Osteoblast (primary cell): Measurements from ENCODE around the gene TFPT. TPM values are rescaled to one million over a fixed set of nuclear protein-coding genes. Genes with fewer than 3 reads are reported as not detected.

Source experiments
- DNase-seq: peaks from one replicate; pipeline ENCODE4 v3.0.0; 2011; ENCODE audit warnings: low spot score, mixed read lengths; ENCODE audit not compliant: insufficient read length; ENCODE audit errors: missing footprints
- H2AFZ ChIP-seq: 2 replicates; pipeline ENCODE4 v1.6.0; 2011; ENCODE audit warnings: mild to moderate bottlenecking, low read length
- H3K27ac ChIP-seq: 2 replicates; pipeline ENCODE4 v1.5.1; 2011; ENCODE audit warnings: mild to moderate bottlenecking, low read depth, low read length, moderate library complexity
- H3K27me3 ChIP-seq: 2 replicates; pipeline ENCODE4 v1.6.0; 2012; ENCODE audit warnings: mild to moderate bottlenecking, control low read depth, inconsistent platforms, low read length, moderate library complexity; ENCODE audit not compliant: insufficient read depth
- H3K36me3 ChIP-seq: 2 replicates; pipeline ENCODE4 v1.5.1; 2011; ENCODE audit warnings: mild to moderate bottlenecking, low read length, control low read depth, moderate library complexity; ENCODE audit not compliant: insufficient read depth
- H3K4me1 ChIP-seq: 2 replicates; pipeline ENCODE4 v1.5.1; 2011; ENCODE audit warnings: mild to moderate bottlenecking, low read length, control low read depth, moderate library complexity; ENCODE audit not compliant: insufficient read depth
- H3K4me2 ChIP-seq: 2 replicates; pipeline ENCODE4 v1.6.0; 2011; ENCODE audit warnings: mild to moderate bottlenecking, low read length; ENCODE audit not compliant: insufficient read depth
- H3K4me3 ChIP-seq: fragments of 200-600 bp; sonication (generic); 3 replicates; pipeline ENCODE4 v1.5.1; 2012; ENCODE audit warnings: mild to moderate bottlenecking, low read length, inconsistent platforms; ENCODE audit not compliant: insufficient read depth
- H3K79me2 ChIP-seq: 2 replicates; pipeline ENCODE4 v1.6.0; 2012; ENCODE audit warnings: mild to moderate bottlenecking, low read length, control low read depth, inconsistent platforms; ENCODE audit not compliant: insufficient read depth
- H3K9me3 ChIP-seq: 2 replicates; pipeline ENCODE4 v1.5.1; 2011; ENCODE audit warnings: low read depth, low read length, control low read depth
- H4K20me1 ChIP-seq: 2 replicates; pipeline ENCODE4 v1.6.0; 2012; ENCODE audit warnings: mild to moderate bottlenecking, low read length, control low read depth; ENCODE audit not compliant: insufficient read depth
- total RNA-seq: library from RNA; depleted of rRNA; stranded (reverse); fragments of >200 nt; gene quantifications from 2 replicates; pipeline ENCODE4 v1.2.3, GENCODE V29; 2012
- TF ChIP-seq, protein P1 (sequence below): IDR thresholded peaks from 2 replicates; pipeline ENCODE4 v1.5.1; 2011; ENCODE audit warnings: mild to moderate bottlenecking, low read depth, low read length, moderate library complexity; ENCODE audit errors: extremely low read depth

Gene TFPT
- total RNA-seq, 1 donor, result 17.4 TPM

DNA sequence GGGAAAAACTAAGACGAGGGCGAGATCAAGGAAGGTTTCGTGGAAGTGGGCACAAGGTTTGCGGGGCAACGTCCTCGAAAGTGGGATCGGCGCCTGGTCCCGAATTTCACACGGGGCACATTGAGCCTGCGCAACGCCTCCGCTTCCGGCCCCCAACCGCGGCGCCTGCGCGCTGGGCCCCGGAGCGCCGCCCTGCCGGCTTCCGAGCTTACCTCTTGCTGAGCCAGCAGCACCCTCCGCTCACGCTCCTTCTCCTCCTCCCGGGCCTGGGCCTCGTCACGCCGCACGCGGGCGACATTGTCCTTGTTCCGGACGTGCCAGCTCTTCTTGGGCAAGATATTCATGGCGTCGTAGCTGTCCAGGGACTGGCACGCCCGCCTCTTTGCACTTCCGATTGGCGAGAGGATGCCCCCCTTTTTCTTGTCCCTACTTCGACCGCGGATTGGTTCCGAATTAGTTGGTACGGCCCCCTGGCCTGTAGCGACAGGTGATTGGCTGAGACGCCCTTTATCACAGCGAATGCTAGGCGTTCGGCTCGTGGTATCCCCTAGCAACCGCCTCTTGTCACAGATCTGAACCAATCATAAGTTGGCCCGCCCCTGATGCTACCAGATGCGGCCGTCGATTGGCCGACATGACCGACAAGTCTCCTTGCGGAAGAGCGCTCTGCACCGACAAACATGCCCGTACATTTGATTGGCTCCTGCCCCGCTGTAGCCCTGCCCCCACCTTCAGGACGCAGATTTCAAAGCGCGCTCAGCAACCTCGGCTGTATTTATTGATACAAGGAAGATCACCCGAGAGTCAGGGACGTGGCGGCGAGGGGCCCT lies 44.1 kb upstream of the TFPT start, which contains the start of gene LENG1:
LENG1 (minus strand) TSS at position 370 of the 830 bp plus-strand sequence; CDS start at position 344, 26 bp downstream.
- peaks cover 6% of the 10 kb centered on the region for H4K20me1 ChIP-seq
- peaks cover 4% of the 10 kb centered on the region for H3K27me3 ChIP-seq
- H2AFZ ChIP-seq, result peak within 1 kb of the TSS; percentile 95
- H3K9me3 ChIP-seq, result no peaks in the 10 kb centered on the region
- peak within 1 kb of the TSS; percentile 99 for H3K4me2 ChIP-seq
- DNase-seq, result peak; percentile 100
- peaks cover 26% of the 10 kb centered on the region for H3K4me1 ChIP-seq
- peak within 1 kb of the TSS; percentile 98 for H3K27ac ChIP-seq
- peak within 1 kb of the TSS; percentile 98 for H3K4me3 ChIP-seq
- peaks cover 35% of the 10 kb centered on the region for H3K36me3 ChIP-seq
- TF ChIP-seq, protein P1, sequence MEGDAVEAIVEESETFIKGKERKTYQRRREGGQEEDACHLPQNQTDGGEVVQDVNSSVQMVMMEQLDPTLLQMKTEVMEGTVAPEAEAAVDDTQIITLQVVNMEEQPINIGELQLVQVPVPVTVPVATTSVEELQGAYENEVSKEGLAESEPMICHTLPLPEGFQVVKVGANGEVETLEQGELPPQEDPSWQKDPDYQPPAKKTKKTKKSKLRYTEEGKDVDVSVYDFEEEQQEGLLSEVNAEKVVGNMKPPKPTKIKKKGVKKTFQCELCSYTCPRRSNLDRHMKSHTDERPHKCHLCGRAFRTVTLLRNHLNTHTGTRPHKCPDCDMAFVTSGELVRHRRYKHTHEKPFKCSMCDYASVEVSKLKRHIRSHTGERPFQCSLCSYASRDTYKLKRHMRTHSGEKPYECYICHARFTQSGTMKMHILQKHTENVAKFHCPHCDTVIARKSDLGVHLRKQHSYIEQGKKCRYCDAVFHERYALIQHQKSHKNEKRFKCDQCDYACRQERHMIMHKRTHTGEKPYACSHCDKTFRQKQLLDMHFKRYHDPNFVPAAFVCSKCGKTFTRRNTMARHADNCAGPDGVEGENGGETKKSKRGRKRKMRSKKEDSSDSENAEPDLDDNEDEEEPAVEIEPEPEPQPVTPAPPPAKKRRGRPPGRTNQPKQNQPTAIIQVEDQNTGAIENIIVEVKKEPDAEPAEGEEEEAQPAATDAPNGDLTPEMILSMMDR, result peak; percentile 8
- H3K79me2 ChIP-seq, result peaks cover 13% of the 10 kb centered on the region

GRCh38 chr19:54158812-54159351 lies 43.4 kb upstream of the TFPT start:
- Histone ChIP-seq H3K4me3 (peak overlapping the region; percentile 98), H4K20me1 (peaks cover 12% of the 10 kb centered on the region), H3K4me2 (peak overlapping the region; percentile 99), H3K9me3 (no peaks in the 10 kb centered on the region), H3K79me2 (peaks cover 13% of the 10 kb centered on the region), H3K27me3 (peaks cover 4% of the 10 kb centered on the region), H2AFZ (peak overlapping the region; percentile 93), H3K36me3 (peaks cover 42% of the 10 kb centered on the region), H3K4me1 (peaks cover 33% of the 10 kb centered on the region), H3K27ac (peak overlapping the region; percentile 98)
- no peak for DNase-seq
- TF ChIP-seq, protein P1, result no peak

- Histone ChIP-seq H3K4me2 (no peak overlapping the region), H4K20me1 (peaks cover 16% of the 10 kb centered on the region), H3K4me3 (no peak overlapping the region), H3K27me3 (no peaks in the 10 kb centered on the region), H3K9me3 (no peaks in the 10 kb centered on the region), H3K36me3 (peaks cover 59% of the 10 kb centered on the region), H3K4me1 (peaks cover 43% of the 10 kb centered on the region), H3K79me2 (peaks cover 13% of the 10 kb centered on the region), H2AFZ (no peak overlapping the region), H3K27ac (no peak overlapping the region)
- TF ChIP-seq, protein P1, result no peak
- DNase-seq, result no peak
Measured at GRCh38 chr19:54156953-54157352, 41.5 kb upstream of the TFPT start.

- Histone ChIP-seq H3K4me2 (no peak overlapping the region), H3K9me3 (no peaks in the 10 kb centered on the region), H3K27me3 (no peaks in the 10 kb centered on the region), H2AFZ (no peak overlapping the region), H3K4me1 (peaks cover 43% of the 10 kb centered on the region), H3K27ac (no peak overlapping the region), H4K20me1 (peaks cover 16% of the 10 kb centered on the region), H3K4me3 (no peak overlapping the region), H3K36me3 (peaks cover 64% of the 10 kb centered on the region), H3K79me2 (peaks cover 13% of the 10 kb centered on the region)
- no peak for DNase-seq
- TF ChIP-seq, protein P1, result no peak
Measured at GRCh38 chr19:54156490-54156889, 41.0 kb upstream of the TFPT start.
